ENCODE data around the gene IL7R.

DNA sequence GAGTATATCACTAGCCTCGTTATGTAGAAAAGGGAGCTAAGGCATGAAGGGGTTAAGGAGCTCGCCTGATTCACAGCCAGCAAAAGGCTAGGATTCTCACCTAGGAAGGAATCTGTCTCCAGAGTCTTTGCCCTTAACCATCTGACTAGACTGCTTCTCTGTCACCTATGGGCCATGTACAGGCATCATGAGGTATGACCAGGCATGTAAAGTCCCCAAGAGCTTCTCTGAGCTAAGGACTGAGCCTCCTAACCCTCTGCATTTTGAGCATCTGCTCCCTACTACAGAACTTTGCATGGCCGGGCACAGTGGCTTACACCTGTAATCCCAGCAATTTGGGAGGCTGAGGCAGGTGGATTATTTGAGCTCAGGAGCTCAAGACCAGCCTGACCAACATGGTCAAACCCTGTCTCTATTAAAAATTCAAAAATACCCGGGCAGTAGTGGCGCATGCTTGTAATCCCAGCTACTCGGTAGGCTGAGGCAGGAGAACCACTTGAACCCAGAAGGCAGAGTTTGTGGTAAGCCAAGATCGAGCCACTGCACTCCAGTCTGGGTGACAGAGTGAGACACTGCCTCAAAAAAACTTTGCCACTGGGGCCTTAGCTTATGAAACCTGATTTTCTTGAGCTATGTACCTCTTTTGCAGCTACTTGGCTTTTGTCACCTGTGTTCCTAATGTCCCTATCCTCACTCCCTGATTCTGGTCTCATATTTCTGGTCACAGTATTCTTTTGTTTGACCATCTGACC, 33.2 kb upstream of the IL7R start:
- TF ChIP-seq, protein P1, sequence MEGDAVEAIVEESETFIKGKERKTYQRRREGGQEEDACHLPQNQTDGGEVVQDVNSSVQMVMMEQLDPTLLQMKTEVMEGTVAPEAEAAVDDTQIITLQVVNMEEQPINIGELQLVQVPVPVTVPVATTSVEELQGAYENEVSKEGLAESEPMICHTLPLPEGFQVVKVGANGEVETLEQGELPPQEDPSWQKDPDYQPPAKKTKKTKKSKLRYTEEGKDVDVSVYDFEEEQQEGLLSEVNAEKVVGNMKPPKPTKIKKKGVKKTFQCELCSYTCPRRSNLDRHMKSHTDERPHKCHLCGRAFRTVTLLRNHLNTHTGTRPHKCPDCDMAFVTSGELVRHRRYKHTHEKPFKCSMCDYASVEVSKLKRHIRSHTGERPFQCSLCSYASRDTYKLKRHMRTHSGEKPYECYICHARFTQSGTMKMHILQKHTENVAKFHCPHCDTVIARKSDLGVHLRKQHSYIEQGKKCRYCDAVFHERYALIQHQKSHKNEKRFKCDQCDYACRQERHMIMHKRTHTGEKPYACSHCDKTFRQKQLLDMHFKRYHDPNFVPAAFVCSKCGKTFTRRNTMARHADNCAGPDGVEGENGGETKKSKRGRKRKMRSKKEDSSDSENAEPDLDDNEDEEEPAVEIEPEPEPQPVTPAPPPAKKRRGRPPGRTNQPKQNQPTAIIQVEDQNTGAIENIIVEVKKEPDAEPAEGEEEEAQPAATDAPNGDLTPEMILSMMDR (conservative IDR thresholded peaks at IDR 0.05 in 1 of 2, IDR thresholded peaks at IDR 0.05 in 1 of 2; ENCODE audit: low read depth in 1 of 2, low read length in 2 of 2) = no peak
- TF ChIP-seq EZH2 (IDR thresholded peaks at IDR 0.05; ENCODE audit: low read length, missing control alignments) = no peak
